GM23338 (cell line): Measurements from ENCODE around the gene XXYLT1. TPM values are rescaled to one million over a fixed set of nuclear protein-coding genes. Genes with fewer than 3 reads are reported as not detected.

ENCODE experiments used
- ATAC-seq: fragments of 200-7000 bp; cut with Tn5 transposase; 3 replicates; pipeline ENCODE4 v1.9.1; 2020
- DNase-seq: peaks from one replicate; pipeline ENCODE4 v3.0.0-alpha.2; 2015; ENCODE audit warnings: low spot score
- H2AFZ ChIP-seq: fragments of 200-600 bp; sonication (generic); 2 replicates; pipeline ENCODE4 v1.8.0; 2016; ENCODE audit warnings: antibody characterized with exemption, mild to moderate bottlenecking, moderate library complexity
- H3F3A ChIP-seq: fragments of 200-600 bp; sonication (generic); replicated peaks from 2 replicates; pipeline ENCODE4 v1.8.0; 2017; ENCODE audit warnings: antibody characterized with exemption, mixed run types, low read depth
- H3K27ac ChIP-seq: fragments of 200-600 bp; sonication (generic); 2 replicates; pipeline ENCODE4 v1.6.1; 2016; ENCODE audit warnings: low read depth
- H3K27me3 ChIP-seq: fragments of 200-600 bp; sonication (generic); 2 replicates; pipeline ENCODE4 v1.8.0; 2016; ENCODE audit warnings: mild to moderate bottlenecking, mixed run types, moderate library complexity; ENCODE audit not compliant: insufficient read depth
- H3K36me3 ChIP-seq: fragments of 200-600 bp; sonication (generic); 2 replicates; pipeline ENCODE4 v1.8.0; 2016; ENCODE audit warnings: mild to moderate bottlenecking; ENCODE audit not compliant: insufficient read depth
- H3K4me1 ChIP-seq: fragments of 200-600 bp; sonication (generic); 2 replicates; pipeline ENCODE4 v1.8.0; 2016; ENCODE audit warnings: mild to moderate bottlenecking, moderate library complexity; ENCODE audit not compliant: insufficient read depth
- H3K4me2 ChIP-seq: fragments of 200-600 bp; sonication (generic); 2 replicates; pipeline ENCODE4 v1.7.1; 2017; ENCODE audit warnings: mixed run types
- H3K4me3 ChIP-seq: fragments of 200-600 bp; sonication (generic); 2 replicates; pipeline ENCODE4 v1.6.1; 2016; ENCODE audit warnings: mixed run types
- H3K79me2 ChIP-seq: fragments of 200-600 bp; sonication (generic); replicated peaks from 2 replicates; pipeline ENCODE4 v1.8.0; 2017; ENCODE audit warnings: mild to moderate bottlenecking; ENCODE audit not compliant: insufficient read depth
- H3K9me2 ChIP-seq: fragments of 200-600 bp; sonication (generic); 2 replicates; pipeline ENCODE4 v1.8.0; 2017; ENCODE audit not compliant: insufficient read depth
- H4K20me1 ChIP-seq: fragments of 200-600 bp; sonication (generic); replicated peaks from 2 replicates; pipeline ENCODE4 v1.8.0; 2017; ENCODE audit warnings: mild to moderate bottlenecking; ENCODE audit not compliant: insufficient read depth
- H3K27ac Mint-ChIP-seq: 2 replicates; pipeline ENCODE4 v1.8.0; 2020; ENCODE audit warnings: inconsistent platforms, mild to moderate bottlenecking, moderate library complexity, mixed read lengths
- H3K27me3 Mint-ChIP-seq: 3 replicates; pipeline ENCODE4 v1.8.0; 2022; ENCODE audit warnings: low read depth, mild to moderate bottlenecking, moderate library complexity, mixed read lengths, inconsistent platforms; ENCODE audit not compliant: insufficient read depth, poor library complexity
- H3K36me3 Mint-ChIP-seq: 3 replicates; pipeline ENCODE4 v1.8.0; 2021; ENCODE audit warnings: low read depth, mild to moderate bottlenecking, inconsistent platforms, moderate library complexity, mixed read lengths
- H3K4me1 Mint-ChIP-seq: 3 replicates; pipeline ENCODE4 v1.8.0; 2020; ENCODE audit warnings: mild to moderate bottlenecking, inconsistent platforms, mixed read lengths
- H3K4me3 Mint-ChIP-seq: 3 replicates; pipeline ENCODE4 v1.8.0; 2021; ENCODE audit warnings: moderate library complexity, mild to moderate bottlenecking, inconsistent platforms, mixed read lengths
- H3K9me3 Mint-ChIP-seq: 3 replicates; pipeline ENCODE4 v1.8.0; 2020; ENCODE audit warnings: moderate library complexity, mild to moderate bottlenecking, inconsistent platforms, mixed read lengths
- CREB1 ChIP-seq: fragments of 250-450 bp; sonication (Bioruptor Pico); IDR thresholded peaks from 2 replicates; pipeline ENCODE4 v1.5.0; 2020; ENCODE audit warnings: low read depth, mild to moderate bottlenecking, moderate library complexity
- CTCF ChIP-seq, 2 experiments: fragments of 200-600 bp in 1 of 2; sonication (generic) in 1 of 2; conservative IDR thresholded peaks; 2 replicates each; pipeline versions ENCODE4 v1.5.1 to v1.6.1; 2016 to 2017; ENCODE audit warnings: antibody characterized with exemption in 2 of 2, low read depth in 2 of 2, mild to moderate bottlenecking in 2 of 2, moderate library complexity in 1 of 2
- ETS1 ChIP-seq: IDR thresholded peaks from 2 replicates; pipeline ENCODE4 v1.6.1; 2016; ENCODE audit warnings: antibody characterized with exemption
- EZH2 ChIP-seq: fragments of 200-600 bp; sonication (generic); IDR thresholded peaks from one replicate; pipeline ENCODE4 v1.8.0; 2017; ENCODE audit warnings: antibody characterized with exemption, mild to moderate bottlenecking, low read depth; ENCODE audit not compliant: unreplicated experiment
- EZH2phosphoT487 ChIP-seq: fragments of 200-600 bp; sonication (generic); IDR thresholded peaks from one replicate; pipeline ENCODE4 v1.8.1; 2018; ENCODE audit warnings: antibody characterized with exemption; ENCODE audit not compliant: unreplicated experiment
- JUNB ChIP-seq: IDR thresholded peaks from one replicate; pipeline ENCODE4 v1.6.1; 2016; ENCODE audit warnings: antibody characterized with exemption; ENCODE audit not compliant: unreplicated experiment
- NANOG ChIP-seq: IDR thresholded peaks from 2 replicates; pipeline ENCODE4 v1.6.1; 2016; ENCODE audit warnings: antibody characterized with exemption, borderline replicate concordance
- POLR2AphosphoS5 ChIP-seq: IDR thresholded peaks from 2 replicates; pipeline ENCODE4 v1.6.1; 2016; ENCODE audit warnings: antibody characterized with exemption, low read depth
- REST ChIP-seq: IDR thresholded peaks from one replicate; pipeline ENCODE4 v1.6.1; 2018; ENCODE audit warnings: antibody characterized with exemption; ENCODE audit not compliant: unreplicated experiment
- STAT1 ChIP-seq: IDR thresholded peaks from one replicate; pipeline ENCODE4 v1.6.1; 2016; ENCODE audit warnings: antibody characterized with exemption; ENCODE audit not compliant: unreplicated experiment
- ZNF114 ChIP-seq: fragments of 250-450 bp; sonication (Bioruptor Pico); IDR thresholded peaks from 2 replicates; pipeline ENCODE4 v1.5.0; 2020; ENCODE audit warnings: mild to moderate bottlenecking, moderate library complexity
- ZNF331 ChIP-seq: fragments of 250-450 bp; sonication (Bioruptor Pico); IDR thresholded peaks from 2 replicates; pipeline ENCODE4 v1.5.0; 2020; ENCODE audit warnings: low read depth, mild to moderate bottlenecking, moderate library complexity
- ZNF462 ChIP-seq: fragments of 250-450 bp; sonication (Bioruptor Pico); IDR thresholded peaks from 2 replicates; pipeline ENCODE4 v1.5.0; 2020; ENCODE audit warnings: mild to moderate bottlenecking, moderate library complexity
- polyA plus RNA-seq: library from polyadenylated mRNA; unstranded; fragments of >200 nt; fragmentation: Nextera tagmentation; extraction: Ambion mirVana; gene quantifications from 2 replicates; pipeline ENCODE4 v1.2.1, GENCODE V29; 2016
- total RNA-seq: library from RNA; depleted of rRNA; stranded (reverse); fragments of >200 nt; shearing (Covaris generic); gene quantifications from 2 replicates; pipeline ENCODE4 v1.2.3, GENCODE V29; 2014

XXYLT1 gene
- total and polyA plus RNA-seq, 2 experiments from 2014 or later: 13.5 to 34.8 TPM

GRCh38 chr3:195065864-195066185, 205.1 kb downstream of the XXYLT1 start:
- Histone ChIP-seq H3K4me2 (no peak overlapping the region), H3K4me1 (no peaks in the 10 kb centered on the region), H3K4me3 (no peak overlapping the region), H2AFZ (no peak overlapping the region), H3K9me2 (no peaks in the 10 kb centered on the region), H4K20me1 (no peaks in the 10 kb centered on the region), H3K36me3 (no peaks in the 10 kb centered on the region), H3K79me2 (no peaks in the 10 kb centered on the region), H3K27ac (no peak overlapping the region), H3F3A (no peaks in the 10 kb centered on the region), H3K27me3 (no peaks in the 10 kb centered on the region)
- Mint-ChIP-seq H3K4me1 (peaks cover 14% of the 10 kb centered on the region), H3K4me3 (no peak overlapping the region), H3K9me3 (peaks cover 14% of the 10 kb centered on the region), H3K27me3 (peaks cover 8% of the 10 kb centered on the region), H3K36me3 (peaks cover 34% of the 10 kb centered on the region), H3K27ac (no peak overlapping the region)
- no peak for TF ChIP-seq EZH2phosphoT487
- no peak for TF ChIP-seq ZNF331
- no peak for TF ChIP-seq CREB1 (CRISPR knock-in tag)
- TF ChIP-seq POLR2AphosphoS5: no peak
- no peak for TF ChIP-seq ETS1
- TF ChIP-seq JUNB: no peak
- TF ChIP-seq STAT1: no peak
- TF ChIP-seq ZNF462 (CRISPR knock-in tag): no peak
- TF ChIP-seq CTCF (conservative IDR thresholded peaks at IDR 0.05; ENCODE audit: low read depth in 2 of 2): no peak
- no peak for TF ChIP-seq NANOG
- no peak for TF ChIP-seq EZH2
- TF ChIP-seq REST: no peak
- no peak for TF ChIP-seq ZNF114 (CRISPR knock-in tag)
- ATAC-seq (no peak), DNase-seq (no peak)
